NCI-H226 (cell line): ENCODE data around the gene SINHCAF.
"Not testable (repeated sequence)": the region's sequence is repeated elsewhere in the genome, so short reads cannot be mapped to it uniquely, and the experiment has no call there.

Experiments used
- DNase-seq: peaks from one replicate; pipeline ENCODE4 v3.0.0-alpha.2; 2015

The SINHCAF gene

GRCh38 chr12:31303466-31303865 is 22.5 kb downstream of the SINHCAF start:
- DNase-seq: no peak

GRCh38 chr12:31301311-31301710 is 24.6 kb downstream of the SINHCAF start:
- no peak for DNase-seq

GRCh38 chr12:31300783-31301182 is 25.2 kb downstream of the SINHCAF start:
- no peak for DNase-seq

- no peak for DNase-seq
Observed at GRCh38 chr12:31300341-31300740, 25.6 kb downstream of the SINHCAF start.

GRCh38 chr12:31298922-31299321 is 27.0 kb downstream of the SINHCAF start:
- DNase-seq: no peak

- DNase-seq: no peak
Observed at GRCh38 chr12:31298515-31298910, 27.4 kb downstream of the SINHCAF start.

GRCh38 chr12:31297572-31298514 is 28.1 kb downstream of the SINHCAF start:
- DNase-seq: no peak

GRCh38 chr12:31289441-31289840 is 36.5 kb downstream of the SINHCAF start:
- no peak for DNase-seq

GRCh38 chr12:31288381-31288780 is 37.6 kb downstream of the SINHCAF start:
- no peak for DNase-seq

GRCh38 chr12:31280183-31280582 is 45.8 kb downstream of the SINHCAF start:
- no peak for DNase-seq

GRCh38 chr12:31279390-31279924 is 46.5 kb downstream of the SINHCAF start:
- DNase-seq: no peak

GRCh38 chr12:31278832-31279231 is 47.1 kb downstream of the SINHCAF start:
- no peak for DNase-seq

- no peak for DNase-seq
Observed at GRCh38 chr12:31278424-31278823, 47.5 kb downstream of the SINHCAF start.

- DNase-seq: no peak
Observed at GRCh38 chr12:31277081-31277480, 48.9 kb downstream of the SINHCAF start.

GRCh38 chr12:31275491-31275890 is 50.5 kb downstream of the SINHCAF start:
- no peak for DNase-seq

GRCh38 chr12:31274520-31275300 is 51.2 kb downstream of the SINHCAF start:
- no peak for DNase-seq

GRCh38 chr12:31273794-31274193 is 52.2 kb downstream of the SINHCAF start:
- DNase-seq: not testable (repeated sequence)

GRCh38 chr12:31272607-31273225 is 53.2 kb downstream of the SINHCAF start:
- DNase-seq: no peak

GRCh38 chr12:31267966-31268365 is 58.0 kb downstream of the SINHCAF start:
- DNase-seq: no peak

GRCh38 chr12:31265722-31266121 is 60.2 kb downstream of the SINHCAF start:
- no peak for DNase-seq

GRCh38 chr12:31263661-31264060 is 62.3 kb downstream of the SINHCAF start:
- DNase-seq: no peak

GRCh38 chr12:31261744-31262143 is 64.2 kb downstream of the SINHCAF start:
- no peak for DNase-seq

GRCh38 chr12:31260840-31261239 is 65.1 kb downstream of the SINHCAF start:
- DNase-seq: no peak
